Suprapubic skin (tissue), 3 donors: ENCODE data around the gene ARHGAP31.

Experiments
- CTCF ChIP-seq, 2 donors: fragments of 200-600 bp in 1 of 2; fragments of 450-650 bp in 1 of 2; sonication (generic) in 1 of 2; IDR thresholded peaks; one replicate each; pipeline ENCODE4 v1.5.1; 2016 to 2019; ENCODE audit warnings: antibody characterized with exemption in 2 of 2, mild to moderate bottlenecking in 1 of 2, moderate library complexity in 1 of 2
- POLR2A ChIP-seq, 2 donors: fragments of 450-650 bp; IDR thresholded peaks; one replicate each; pipeline ENCODE4 v1.6.1; 2017; ENCODE audit warnings: antibody characterized with exemption in 2 of 2, mild to moderate bottlenecking in 2 of 2, moderate library complexity in 2 of 2

DNA sequence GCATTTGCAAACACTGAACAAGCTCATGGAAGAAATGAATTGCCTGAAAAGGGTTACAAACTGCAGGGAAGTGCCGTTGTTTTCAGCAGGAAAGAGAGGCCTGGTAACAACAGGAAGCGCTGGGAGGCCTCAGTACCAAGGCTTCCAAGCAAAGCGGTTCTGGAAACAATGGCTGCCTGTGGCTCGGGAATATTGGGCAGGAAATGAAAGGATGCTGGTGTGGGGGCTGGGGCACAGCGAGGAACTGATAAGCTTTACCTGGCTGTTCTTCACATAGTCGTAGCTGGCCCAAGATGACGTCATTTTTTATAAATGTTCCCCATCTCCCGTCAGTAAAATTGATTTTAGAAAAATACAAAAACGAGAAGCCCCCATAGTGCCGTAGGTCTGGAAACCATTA, 55.9 kb downstream of the ARHGAP31 start:
- TF ChIP-seq CTCF (IDR thresholded peaks at IDR 0.05) = no peak
- TF ChIP-seq POLR2A (IDR thresholded peaks at IDR 0.05) = no peak
